CD4-positive, alpha-beta T cell treated with Interleukin-4 for 1 hour (primary cell): ENCODE measurements around the gene LIX1.
"Not testable (repeated sequence)": the region's sequence is repeated elsewhere in the genome, so short reads cannot be mapped to it uniquely, and the experiment has no call there.

Source experiments
- DNase-seq, 2 donors: peaks; one replicate each; pipeline ENCODE4 v3.0.0-alpha.2; 2020 to 2022

LIX1 gene

GRCh38 chr5:97142521-97143254, at the start of gene LIX1:
Gene LIX1 (minus strand): TSS chr5:97142611. CDS start chr5:97142576, 35 bp downstream.
- peak; percentile 36 to 41 for DNase-seq

- no peak for DNase-seq
Measured at GRCh38 chr5:97191893-97192292, 49.5 kb upstream of the LIX1 start.

- not testable (repeated sequence) for DNase-seq
Measured at GRCh38 chr5:97189523-97189922, 47.1 kb upstream of the LIX1 start.

GRCh38 chr5:97183930-97184213, 41.5 kb upstream of the LIX1 start:
- no peak for DNase-seq

GRCh38 chr5:97183100-97183929, 40.9 kb upstream of the LIX1 start, which contains the start of gene RIOK2:
Gene RIOK2 (minus strand): TSS chr5:97183247. CDS start chr5:97183191, 56 bp downstream.
- DNase-seq: peak; percentile 94 to 95

GRCh38 chr5:97182571-97183099, 40.2 kb upstream of the LIX1 start:
- DNase-seq: no peak

GRCh38 chr5:97181856-97182545, 39.6 kb upstream of the LIX1 start:
- DNase-seq: no peak

GRCh38 chr5:97179457-97179856, 37.0 kb upstream of the LIX1 start:
- not testable (repeated sequence) for DNase-seq

GRCh38 chr5:97172227-97172626, 29.8 kb upstream of the LIX1 start:
- DNase-seq: no peak

GRCh38 chr5:97171703-97172102, 29.3 kb upstream of the LIX1 start:
- no peak for DNase-seq

- DNase-seq: no peak
Measured at GRCh38 chr5:97167435-97167834, 25.0 kb upstream of the LIX1 start.

GRCh38 chr5:97165726-97166125, 23.3 kb upstream of the LIX1 start:
- DNase-seq: no peak

- no peak for DNase-seq
Measured at GRCh38 chr5:97164846-97165245, 22.4 kb upstream of the LIX1 start.

GRCh38 chr5:97163790-97164285, 21.4 kb upstream of the LIX1 start:
- DNase-seq: no peak

GRCh38 chr5:97163360-97163764, 21.0 kb upstream of the LIX1 start:
- peak in 1 of 2 donors; percentile 54 for DNase-seq

- DNase-seq: peak; percentile 54 to 67
Measured at GRCh38 chr5:97162045-97162444, 19.6 kb upstream of the LIX1 start.

- DNase-seq: no peak
Measured at GRCh38 chr5:97157689-97158088, 15.3 kb upstream of the LIX1 start.

- no peak for DNase-seq
Measured at GRCh38 chr5:97151370-97151769, 9.0 kb upstream of the LIX1 start.

- DNase-seq: no peak
Measured at GRCh38 chr5:97150401-97150800, 8.0 kb upstream of the LIX1 start.

GRCh38 chr5:97149709-97150108, 7.3 kb upstream of the LIX1 start:
- no peak for DNase-seq

GRCh38 chr5:97148288-97148687, 5.9 kb upstream of the LIX1 start:
- DNase-seq: no peak

GRCh38 chr5:97143704-97144103, 1.3 kb upstream of the LIX1 start:
- no peak for DNase-seq

- DNase-seq: no peak
Measured at GRCh38 chr5:97141539-97141938, 872 bp downstream of the LIX1 start.
